ENCODE results near the gene CLEC16A. TPM values are rescaled to one million over a fixed set of nuclear protein-coding genes. Genes with fewer than 3 reads are reported as not detected.

The CLEC16A gene
- total and polyA plus RNA-seq, 9 of the 15 experiments (the other 6 are each of a cell fraction or from before 2014, with no cell fraction given) = 1.00 to 22.3 (median 10.0) TPM

- FAIRE-seq (no peak), ATAC-seq (no peak), DNase-seq (ENCODE audit: extremely low read depth in 1 of 4, low spot score in 3 of 4) (no peak)
- Histone ChIP-seq H2AFZ (ENCODE audit: low read depth, low read length) (no peak overlapping the region), H3K4me3 (no peak overlapping the region), H3K27me3 (ENCODE audit: control insufficient read depth in 2 of 2, insufficient read depth in 2 of 2, low read length in 2 of 2) (no peaks in the 10 kb centered on the region), H3K4me2 (ENCODE audit: insufficient read depth, low read length) (no peak overlapping the region), H3K79me2 (ENCODE audit: control insufficient read depth, insufficient read depth, low read length) (peaks cover 3% of the 10 kb centered on the region; the same call in 2 of the 3 replicates), H4K20me1 (replicated peaks; ENCODE audit: control insufficient read depth, insufficient read depth, low read length) (peaks cover 3% of the 10 kb centered on the region), H3K9ac (ENCODE audit: insufficient read depth in 1 of 2, low read depth in 2 of 2, low read length in 2 of 2) (no peak overlapping the region), H3K9me1 (ENCODE audit: control insufficient read depth, insufficient read depth, low read length) (no peaks in the 10 kb centered on the region), H3K36me3 (ENCODE audit: control insufficient read depth, insufficient read depth, low read length) (peaks cover 52% of the 10 kb centered on the region), H3K9me3 (replicated peaks; ENCODE audit: control insufficient read depth, insufficient read depth, low read depth, low read length) (no peaks in the 10 kb centered on the region), H3K27ac (ENCODE audit: extremely low read depth, low read depth, low read length) (no peak overlapping the region), H3K4me1 (replicated peaks in 1 of 2; ENCODE audit: control insufficient read depth in 2 of 2, insufficient read depth in 2 of 2, low read length in 2 of 2) (peaks cover 16 to 18% of the 10 kb centered on the region in 2 experiments; a peak in 4 of 5 replicates)
- 89% methylated on average over 8 of the region's 8 CpGs for WGBS (ENCODE audit: insufficient coverage, low coverage, missing lambda C conversion rate)
- ChIA-PET CTCF (ENCODE audit: low intra/inter-chr PET ratio) (interaction anchor here (1.0 to 1.8 kb wide), 3 partner anchors 11 to 391 kb away, joined by 3 to 8 read pairs (median 3); partner anchors contain the start of gene SOCS1), POLR2A (interaction anchor here (0.7 to 2.0 kb wide), 4 partner anchors 19 to 393 kb away, joined by 3 to 17 read pairs (median 4); partner anchors contain the start of gene SOCS1)
- no TSS peak for BruUV-seq (replicated peaks)
- TF ChIP-seq TFAM (CRISPR knock-in tag; conservative IDR thresholded peaks at IDR 0.05) (no peak), CHD7 (IDR thresholded peaks at IDR 0.05; ENCODE audit: low read depth, low read length) (no peak), RAD21 (CRISPR knock-in tag; conservative IDR thresholded peaks at IDR 0.05 in 1 of 2, IDR thresholded peaks at IDR 0.05 in 1 of 2) (no peak), CEBPG (CRISPR knock-in tag; IDR thresholded peaks at IDR 0.05) (no peak), CEBPG (tag; conservative IDR thresholded peaks at IDR 0.05 in 1 of 2, IDR thresholded peaks at IDR 0.05 in 1 of 2) (no peak), KAT7 (CRISPR knock-in tag; IDR thresholded peaks at IDR 0.05; ENCODE audit: borderline replicate concordance) (0 out of 2 replicates have a peak, but pooled peaks have one; percentile 34)
- in situ Hi-C loops (cut with MboI) = loop anchor here (5.0 to 25.0 kb wide), 3 partner anchors 397 to 697 kb away; partner anchors contain the start of gene SNN
- intact Hi-C loops (cut with micrococcal nuclease) = loop anchor here (2.0 kb wide), 1 partner anchor 440 kb away; no protein-coding TSS in a partner anchor
Measured at GRCh38 chr16:10964891-10965326, 20.5 kb downstream of the CLEC16A start.

All from K562 (cell line).